Chondrocyte (in vitro differentiated cells): ENCODE results near the gene ANGPTL1. TPM values are rescaled to one million over a fixed set of nuclear protein-coding genes. Genes with fewer than 3 reads are reported as not detected.

ENCODE experiments used
- DNase-seq: peaks from one replicate; pipeline ENCODE4 v3.0.0; 2021; ENCODE audit warnings: mixed read lengths, low spot score
- H3K27ac Mint-ChIP-seq: one replicate; pipeline ENCODE4 v1.8.0; 2021; ENCODE audit warnings: mild to moderate bottlenecking, moderate library complexity, mixed read lengths; ENCODE audit not compliant: unreplicated experiment
- H3K27me3 Mint-ChIP-seq: 2 replicates; pipeline ENCODE4 v1.8.0; 2021; ENCODE audit warnings: low read depth, mixed read lengths
- H3K36me3 Mint-ChIP-seq: 2 replicates; pipeline ENCODE4 v1.8.0; 2021; ENCODE audit warnings: low read depth, mixed read lengths
- H3K4me1 Mint-ChIP-seq: 2 replicates; pipeline ENCODE4 v1.8.0; 2021; ENCODE audit warnings: low read depth, mild to moderate bottlenecking, mixed read lengths
- H3K4me3 Mint-ChIP-seq: one replicate; pipeline ENCODE4 v1.8.0; 2021; ENCODE audit warnings: mild to moderate bottlenecking, moderate library complexity, mixed read lengths; ENCODE audit not compliant: unreplicated experiment
- H3K9me3 Mint-ChIP-seq: 2 replicates; pipeline ENCODE4 v1.8.0; 2021; ENCODE audit warnings: low read depth, mixed read lengths
- total RNA-seq: library from RNA; stranded (reverse); gene quantifications from 3 replicates; pipeline ENCODE4 v1.2.1, GENCODE V29; 2021
- TF ChIP-seq, protein P1 (sequence below): fragments of 200-600 bp; sonication (generic); IDR thresholded peaks from 2 replicates; pipeline ENCODE4 v1.5.0; 2021; ENCODE audit warnings: antibody characterized with exemption, mild to moderate bottlenecking, moderate library complexity

Gene ANGPTL1
- total RNA-seq, 1 donor from 2014 or later, result 2.6 TPM

DNA sequence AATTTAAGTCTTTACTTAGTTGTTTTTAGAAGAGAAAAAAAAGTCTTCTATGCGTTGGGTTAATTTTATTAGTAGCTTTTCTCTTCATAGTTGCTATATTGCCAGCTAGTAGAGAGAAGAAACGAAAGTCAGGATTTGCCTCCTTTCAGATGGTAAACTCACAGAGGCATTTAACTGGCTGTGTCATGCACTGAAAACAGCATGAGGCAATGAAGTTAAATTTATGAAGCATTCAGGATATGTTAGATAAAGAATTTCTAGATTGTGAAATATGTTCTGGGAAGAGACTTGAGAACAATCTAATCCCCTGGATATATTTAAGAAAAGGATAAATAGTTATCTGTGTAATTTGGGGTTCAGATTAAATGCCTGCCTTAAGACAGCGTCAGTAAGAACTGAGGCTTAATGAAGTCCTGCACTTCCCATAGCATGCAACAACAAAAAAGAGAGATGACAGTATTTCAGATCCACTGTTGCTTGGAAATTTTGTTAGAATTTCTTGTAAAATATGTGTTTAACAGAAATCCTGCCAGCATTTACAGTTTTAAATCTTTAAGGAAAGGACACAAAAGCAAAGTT is 1.7 kb downstream of the ANGPTL1 start:
- H3K4me1 Mint-ChIP-seq, result peaks cover 27% of the 10 kb centered on the region
- H3K27ac Mint-ChIP-seq, result peak overlapping the region; percentile 71
- H3K4me3 Mint-ChIP-seq, result peak overlapping the region; percentile 10
- H3K27me3 Mint-ChIP-seq, result no peaks in the 10 kb centered on the region
- DNase-seq, result no peak
- TF ChIP-seq, protein P1, sequence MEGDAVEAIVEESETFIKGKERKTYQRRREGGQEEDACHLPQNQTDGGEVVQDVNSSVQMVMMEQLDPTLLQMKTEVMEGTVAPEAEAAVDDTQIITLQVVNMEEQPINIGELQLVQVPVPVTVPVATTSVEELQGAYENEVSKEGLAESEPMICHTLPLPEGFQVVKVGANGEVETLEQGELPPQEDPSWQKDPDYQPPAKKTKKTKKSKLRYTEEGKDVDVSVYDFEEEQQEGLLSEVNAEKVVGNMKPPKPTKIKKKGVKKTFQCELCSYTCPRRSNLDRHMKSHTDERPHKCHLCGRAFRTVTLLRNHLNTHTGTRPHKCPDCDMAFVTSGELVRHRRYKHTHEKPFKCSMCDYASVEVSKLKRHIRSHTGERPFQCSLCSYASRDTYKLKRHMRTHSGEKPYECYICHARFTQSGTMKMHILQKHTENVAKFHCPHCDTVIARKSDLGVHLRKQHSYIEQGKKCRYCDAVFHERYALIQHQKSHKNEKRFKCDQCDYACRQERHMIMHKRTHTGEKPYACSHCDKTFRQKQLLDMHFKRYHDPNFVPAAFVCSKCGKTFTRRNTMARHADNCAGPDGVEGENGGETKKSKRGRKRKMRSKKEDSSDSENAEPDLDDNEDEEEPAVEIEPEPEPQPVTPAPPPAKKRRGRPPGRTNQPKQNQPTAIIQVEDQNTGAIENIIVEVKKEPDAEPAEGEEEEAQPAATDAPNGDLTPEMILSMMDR, result no peak
- no peaks in the 10 kb centered on the region for H3K9me3 Mint-ChIP-seq
- no peaks in the 10 kb centered on the region for H3K36me3 Mint-ChIP-seq

DNA sequence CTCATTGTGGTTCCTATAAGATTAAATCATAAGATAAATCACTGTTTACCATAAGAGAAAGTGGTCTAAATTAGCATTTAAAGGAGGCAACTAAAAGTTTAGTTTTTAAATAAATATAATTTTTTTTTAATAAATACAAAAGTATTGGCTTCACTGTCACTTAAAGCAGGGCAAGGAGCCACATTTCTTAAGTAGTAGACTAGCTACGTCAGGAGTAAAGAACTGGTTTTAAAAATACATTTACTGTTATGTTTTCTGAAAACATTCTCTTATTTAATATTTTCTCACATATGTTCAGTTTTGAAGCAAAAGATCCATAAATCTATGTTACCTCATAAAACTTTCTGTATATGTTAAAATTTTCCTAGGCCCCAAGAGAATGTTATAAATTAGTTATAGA is 2.2 kb downstream of the ANGPTL1 start:
- no peaks in the 10 kb centered on the region for H3K27me3 Mint-ChIP-seq
- TF ChIP-seq, protein P1, result no peak
- H3K27ac Mint-ChIP-seq, result peak overlapping the region; percentile 71
- H3K9me3 Mint-ChIP-seq, result no peaks in the 10 kb centered on the region
- DNase-seq, result no peak
- peaks cover 27% of the 10 kb centered on the region for H3K4me1 Mint-ChIP-seq
- H3K36me3 Mint-ChIP-seq, result no peaks in the 10 kb centered on the region
- H3K4me3 Mint-ChIP-seq, result peak overlapping the region; percentile 10

DNA sequence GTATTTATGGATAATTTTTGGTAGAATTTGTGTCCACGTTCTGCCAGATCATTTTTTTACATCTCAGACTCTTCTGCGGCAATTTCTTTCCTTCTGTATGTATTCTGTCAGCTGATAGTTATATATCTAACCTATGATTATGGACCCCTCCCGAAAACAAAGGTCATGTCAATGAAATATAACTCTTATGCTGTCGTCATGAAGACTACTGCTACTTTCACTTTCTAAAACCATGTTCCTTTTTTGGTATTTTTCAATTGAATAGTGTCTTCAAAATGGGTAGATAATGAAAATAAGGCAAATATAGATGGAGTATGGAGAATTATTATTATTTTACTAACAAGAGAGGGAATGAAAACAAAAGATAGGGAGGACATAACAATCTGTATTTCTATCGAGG is 3.2 kb downstream of the ANGPTL1 start:
- TF ChIP-seq, protein P1, result no peak
- DNase-seq, result no peak
- Mint-ChIP-seq H3K4me1 (peaks cover 27% of the 10 kb centered on the region), H3K27ac (peak overlapping the region; percentile 71), H3K36me3 (no peaks in the 10 kb centered on the region), H3K9me3 (no peaks in the 10 kb centered on the region), H3K27me3 (no peaks in the 10 kb centered on the region), H3K4me3 (peak overlapping the region; percentile 53)

DNA sequence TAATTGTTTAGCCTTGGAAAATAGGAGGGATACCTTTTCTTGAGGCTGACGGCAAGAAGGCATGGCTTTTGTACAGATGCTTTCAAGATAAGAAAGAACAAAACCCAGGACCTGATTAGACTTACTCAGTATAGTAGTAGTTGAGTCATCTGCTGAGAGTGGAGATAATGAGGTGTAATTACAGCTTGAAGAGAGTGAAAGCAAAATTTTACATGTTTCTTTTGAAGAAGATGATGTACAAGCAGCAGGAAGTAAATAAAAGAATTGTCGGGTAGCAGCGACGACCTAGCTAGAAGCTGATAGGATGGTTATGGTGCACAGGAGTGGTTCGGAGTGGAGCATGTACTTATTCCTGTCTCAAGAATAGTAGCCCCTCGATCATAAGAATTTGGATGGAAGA is 6.6 kb downstream of the ANGPTL1 start:
- H3K9me3 Mint-ChIP-seq, result no peaks in the 10 kb centered on the region
- no peaks in the 10 kb centered on the region for H3K36me3 Mint-ChIP-seq
- H3K4me1 Mint-ChIP-seq, result peaks cover 15% of the 10 kb centered on the region
- H3K4me3 Mint-ChIP-seq, result no peak overlapping the region
- TF ChIP-seq, protein P1, result no peak
- DNase-seq, result no peak
- H3K27me3 Mint-ChIP-seq, result no peaks in the 10 kb centered on the region
- H3K27ac Mint-ChIP-seq, result no peak overlapping the region

DNA sequence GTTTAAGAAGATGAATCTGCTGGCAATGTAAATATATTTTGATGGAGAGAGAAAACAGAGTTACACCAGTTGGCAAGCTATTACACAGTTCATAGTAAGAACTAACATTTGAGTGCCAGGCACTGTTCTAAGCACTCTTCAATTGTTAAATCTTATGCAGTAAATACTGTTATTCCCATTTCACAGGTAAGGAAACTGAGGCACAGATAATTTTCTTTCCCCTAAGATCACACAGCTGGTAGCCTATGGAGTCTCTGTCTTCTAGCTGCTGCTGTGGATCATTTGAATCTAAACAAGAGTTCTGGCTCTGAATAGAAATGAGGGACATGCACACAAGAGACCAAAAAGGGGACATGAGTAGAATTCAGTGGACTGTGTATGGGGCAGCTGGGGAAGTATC is 8.0 kb downstream of the ANGPTL1 start:
- H3K27ac Mint-ChIP-seq, result no peak overlapping the region
- no peaks in the 10 kb centered on the region for H3K27me3 Mint-ChIP-seq
- no peaks in the 10 kb centered on the region for H3K36me3 Mint-ChIP-seq
- H3K9me3 Mint-ChIP-seq, result no peaks in the 10 kb centered on the region
- TF ChIP-seq, protein P1, result no peak
- DNase-seq, result no peak
- peaks cover 11% of the 10 kb centered on the region for H3K4me1 Mint-ChIP-seq
- H3K4me3 Mint-ChIP-seq, result no peak overlapping the region
